Left ventricle myocardium superior (tissue), 1 donor: ENCODE measurements around the gene PORCN. TPM values are rescaled to one million over a fixed set of nuclear protein-coding genes. Genes with fewer than 3 reads are reported as not detected.

Source experiments
- ATAC-seq: fragments of 200-7000 bp; cut with Tn5 transposase; one replicate; pipeline ENCODE4 v1.9.1; 2020; ENCODE audit warnings: mild to moderate bottlenecking, moderate library complexity
- DNase-seq: peaks from one replicate; pipeline ENCODE4 v3.0.0-alpha.2; 2020
- intact Hi-C: fragments of 100-400 bp; cut with micrococcal nuclease; formaldehyde crosslinking; loops from one replicate; pipeline ENCODE4 v1.11.0; 2022
- long read RNA-seq: library from polyadenylated mRNA; unstranded; transcript quantifications from one replicate; pipeline ENCODE4 v2.0.0, GENCODE V29; 2021
- total RNA-seq: library from RNA; stranded (reverse); fragmentation: NEBNext Ultra II Directional; extraction: Animal tissue kit (Norgen Biotek cat#: 25700); gene quantifications from one replicate; pipeline ENCODE4 v1.2.1, GENCODE V29; 2021
- donor health status: DM: no; HTN: yes; CAD: no; lungs with severe emphysema.

PORCN gene
- 13.2 TPM for total RNA-seq
- long read RNA-seq, partial matches to known transcripts: 7 of 18 reads
- long read RNA-seq, other reads (novel, unspliced or antisense): 10 of 18 reads

GRCh38 chrX:48508400-48509244, at the start of gene PORCN:
Gene PORCN (plus strand): TSS chrX:48508992. CDS start chrX:48509821, 829 bp downstream.
- intact Hi-C loops: no loop called here
- ATAC-seq (peak; percentile 98), DNase-seq (peak; percentile 92)

- DNase-seq (no peak), ATAC-seq (no peak)
- intact Hi-C loops: no loop called here
Measured at GRCh38 chrX:48459483-48459882, 49.3 kb upstream of the PORCN start.

- intact Hi-C loops: no loop called here
- no peak for ATAC-seq
- no peak for DNase-seq
Measured at GRCh38 chrX:48460031-48460430, 48.8 kb upstream of the PORCN start.

- intact Hi-C loops: no loop called here
- no peak for ATAC-seq
- DNase-seq: no peak
Measured at GRCh38 chrX:48460606-48461005, 48.2 kb upstream of the PORCN start.

- no peak for DNase-seq
- intact Hi-C loops: no loop called here
- peak; percentile 10 for ATAC-seq
Measured at GRCh38 chrX:48461830-48462229, 47.0 kb upstream of the PORCN start.

- intact Hi-C loops: no loop called here
- ATAC-seq: peak; percentile 75
- no peak for DNase-seq
Measured at GRCh38 chrX:48465336-48465933, 43.4 kb upstream of the PORCN start.

- intact Hi-C loops: no loop called here
- DNase-seq (no peak), ATAC-seq (no peak)
Measured at GRCh38 chrX:48466696-48467095, 42.1 kb upstream of the PORCN start.

- ATAC-seq (peak; percentile 52), DNase-seq (no peak)
- intact Hi-C loops: no loop called here
Measured at GRCh38 chrX:48467281-48467761, 41.5 kb upstream of the PORCN start.

GRCh38 chrX:48468247-48468671, 40.5 kb upstream of the PORCN start:
- ATAC-seq (no peak), DNase-seq (no peak)

GRCh38 chrX:48468693-48469691, 39.8 kb upstream of the PORCN start:
- intact Hi-C loops: no loop called here
- DNase-seq (no peak), ATAC-seq (no peak)

More at GRCh38 chrX:48468247-48468671, 40.5 kb upstream of the PORCN start:
- intact Hi-C loops: no loop called here

- ATAC-seq (no peak), DNase-seq (no peak)
- intact Hi-C loops: no loop called here
Measured at GRCh38 chrX:48470110-48470832, 38.5 kb upstream of the PORCN start, which contains the start of gene SLC38A5. Gene SLC38A5 (minus strand): TSS chrX:48470260. CDS start chrX:48467924, 2,336 bp downstream.

- intact Hi-C loops: no loop called here
- DNase-seq (no peak), ATAC-seq (no peak)
Measured at GRCh38 chrX:48470833-48471118, 38.0 kb upstream of the PORCN start.

- no peak for DNase-seq
- intact Hi-C loops: no loop called here
- no peak for ATAC-seq
Measured at GRCh38 chrX:48471504-48471903, 37.3 kb upstream of the PORCN start.

GRCh38 chrX:48472225-48472624, 36.6 kb upstream of the PORCN start:
- DNase-seq: no peak
- intact Hi-C loops: no loop called here
- no peak for ATAC-seq

- DNase-seq (no peak), ATAC-seq (no peak)
- intact Hi-C loops: no loop called here
Measured at GRCh38 chrX:48472851-48473703, 35.7 kb upstream of the PORCN start.

- DNase-seq: no peak
- no peak for ATAC-seq
- intact Hi-C loops: no loop called here
Measured at GRCh38 chrX:48473704-48473990, 35.1 kb upstream of the PORCN start.

GRCh38 chrX:48474127-48474526, 34.7 kb upstream of the PORCN start:
- intact Hi-C loops: no loop called here
- DNase-seq: no peak
- no peak for ATAC-seq

GRCh38 chrX:48474581-48474980, 34.2 kb upstream of the PORCN start:
- intact Hi-C loops: no loop called here
- no peak for ATAC-seq
- DNase-seq: no peak
